GM12864 (cell line): ENCODE data around the gene DLG4.

Source experiments
- DNase-seq: peaks from one replicate; pipeline ENCODE4 v3.0.0-alpha.2; 2011; ENCODE audit warnings: low read depth
- H3K4me3 ChIP-seq: 2 replicates; pipeline ENCODE4 v1.5.1; 2011; ENCODE audit warnings: mild to moderate bottlenecking, low read depth, low read length, control low read depth
- CTCF ChIP-seq: IDR thresholded peaks from 2 replicates; pipeline ENCODE4 v1.5.1; 2011; ENCODE audit warnings: low read depth, mild to moderate bottlenecking, moderate library complexity, low read length, control low read depth, inconsistent platforms; ENCODE audit errors: missing control alignments

Gene DLG4

GRCh38 chr17:7141824-7142223, 77.8 kb downstream of the DLG4 start:
- no peak for TF ChIP-seq CTCF
- DNase-seq, result no peak
- H3K4me3 ChIP-seq, result no peak overlapping the region

- no peak for DNase-seq
- no peak for TF ChIP-seq CTCF
- H3K4me3 ChIP-seq, result no peak overlapping the region
Measured at GRCh38 chr17:7139400-7139799, 80.2 kb downstream of the DLG4 start.

- H3K4me3 ChIP-seq, result no peak overlapping the region
- no peak for DNase-seq
- TF ChIP-seq CTCF, result no peak
Measured at GRCh38 chr17:7138800-7139381, 80.7 kb downstream of the DLG4 start.

GRCh38 chr17:7137171-7137943, 82.3 kb downstream of the DLG4 start:
- H3K4me3 ChIP-seq, result no peak overlapping the region
- no peak for DNase-seq
- TF ChIP-seq CTCF, result no peak
